ENCODE data around the gene AOPEP. TPM values are rescaled to one million over a fixed set of nuclear protein-coding genes. Genes with fewer than 3 reads are reported as not detected.

Gene AOPEP
- total RNA-seq, 2 donors from 2014 or later: 81.5 to 224 TPM

DNA sequence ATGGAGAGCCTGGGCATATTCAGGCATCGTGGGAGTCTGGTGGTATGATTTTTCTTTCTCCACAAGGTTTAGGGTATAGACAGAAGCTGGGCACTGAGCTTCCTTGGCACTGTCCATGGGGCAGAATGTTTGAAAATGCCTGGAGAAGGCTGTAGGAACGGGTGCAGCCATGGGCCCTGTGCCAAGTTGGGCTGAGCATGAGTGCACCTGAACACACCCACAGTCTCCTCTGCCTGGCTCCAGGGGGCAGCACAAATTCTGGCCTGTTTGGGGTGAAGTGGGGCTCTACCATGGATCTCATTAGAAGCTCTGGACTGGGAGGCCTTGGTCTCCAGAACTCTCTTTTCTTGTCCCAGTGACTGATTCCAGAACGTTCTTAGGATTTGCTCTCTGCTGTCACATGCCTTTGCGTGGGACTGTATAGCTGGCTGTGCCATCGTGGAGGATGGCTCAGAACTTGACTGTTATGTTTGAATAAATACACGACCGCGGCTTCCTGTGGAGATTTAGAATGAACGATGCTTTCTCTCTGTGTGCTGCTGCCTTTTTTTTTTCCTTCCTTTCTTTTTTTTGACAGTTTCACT is 361.3 kb downstream of the AOPEP start:
- peaks cover 70% of the 10 kb centered on the region for H3K4me1 ChIP-seq
- ATAC-seq: peak; percentile 20
- H3K36me3 ChIP-seq (replicated peaks in 1 of 2; ENCODE audit: insufficient read depth in 1 of 2, low read depth in 2 of 2): peaks cover 0 to 13% of the 10 kb centered on the region in 2 donors
- peak; percentile 62 to 83 (median 76) for DNase-seq
- TF ChIP-seq POLR2A (IDR thresholded peaks at IDR 0.05) (no peak), CTCF (IDR thresholded peaks at IDR 0.05) (peak in 4 of 7 experiments; percentile 12 to 29 (median 26))
- H3K27ac ChIP-seq: peak overlapping the region in 2 of 4 donors; percentile 26 to 34
- no peaks in the 10 kb centered on the region for H3K27me3 ChIP-seq
- no peaks in the 10 kb centered on the region for H3K9me3 ChIP-seq
- WGBS, 2 donors: 62 to 66% methylated on average over 8 to 9 of the region's 9 CpGs
- no peak overlapping the region for H3K4me3 ChIP-seq
- intact Hi-C loops (cut with DNase I): no loop called here

DNA sequence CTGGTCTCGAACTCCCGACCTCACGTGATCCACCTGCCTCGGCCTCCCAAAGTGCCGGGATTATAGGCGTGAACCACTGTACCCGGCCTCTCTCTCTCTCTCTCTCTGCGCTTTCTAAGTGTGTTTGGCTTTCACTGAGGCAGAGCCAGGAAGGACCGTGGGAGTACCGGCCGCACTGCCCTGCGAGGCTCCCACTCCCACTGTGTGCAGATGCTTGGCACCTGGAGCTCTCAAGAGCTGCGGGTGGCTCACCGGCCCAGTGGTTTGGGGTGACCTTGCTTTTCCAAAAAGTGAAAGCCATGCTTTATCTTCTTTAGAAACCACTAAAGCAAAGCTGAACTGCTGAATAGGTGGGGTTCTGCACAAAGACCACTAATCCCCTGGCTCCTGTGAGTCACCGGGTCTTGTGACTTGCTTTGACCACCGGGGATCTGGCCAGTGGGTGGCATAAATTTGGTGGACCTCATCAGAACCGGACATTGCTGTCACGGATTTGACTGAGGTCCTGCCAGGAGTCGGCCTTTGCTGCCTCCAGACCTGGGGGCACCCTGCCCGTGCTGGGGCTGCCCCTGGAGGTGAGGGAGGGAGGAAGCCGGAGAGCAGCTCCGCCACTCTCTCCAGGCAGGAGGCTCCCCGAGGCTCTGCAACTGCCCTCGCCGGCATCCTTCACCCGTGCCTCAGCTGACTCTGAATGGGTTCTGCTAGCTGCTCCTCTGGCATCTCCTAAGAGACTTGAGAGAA is 362.1 kb downstream of the AOPEP start:
- intact Hi-C loops (cut with DNase I): no loop called here
- H3K9me3 ChIP-seq: no peaks in the 10 kb centered on the region
- no peak overlapping the region for H3K4me3 ChIP-seq
- peak in 3 of 4 donors; percentile 5 to 15 (median 11) for DNase-seq
- H3K27ac ChIP-seq: peak overlapping the region in 3 of 4 donors; percentile 2 to 72 (median 7)
- TF ChIP-seq CTCF (IDR thresholded peaks at IDR 0.05) (no peak), POLR2A (IDR thresholded peaks at IDR 0.05) (no peak)
- no peaks in the 10 kb centered on the region for H3K27me3 ChIP-seq
- peaks cover 70% of the 10 kb centered on the region for H3K4me1 ChIP-seq
- ATAC-seq: no peak
- peaks cover 0 to 7% of the 10 kb centered on the region in 2 donors for H3K36me3 ChIP-seq (replicated peaks in 1 of 2; ENCODE audit: insufficient read depth in 1 of 2, low read depth in 2 of 2)
- WGBS, 2 donors: 76 to 81% methylated on average over 15 to 25 of the region's 26 CpGs

DNA sequence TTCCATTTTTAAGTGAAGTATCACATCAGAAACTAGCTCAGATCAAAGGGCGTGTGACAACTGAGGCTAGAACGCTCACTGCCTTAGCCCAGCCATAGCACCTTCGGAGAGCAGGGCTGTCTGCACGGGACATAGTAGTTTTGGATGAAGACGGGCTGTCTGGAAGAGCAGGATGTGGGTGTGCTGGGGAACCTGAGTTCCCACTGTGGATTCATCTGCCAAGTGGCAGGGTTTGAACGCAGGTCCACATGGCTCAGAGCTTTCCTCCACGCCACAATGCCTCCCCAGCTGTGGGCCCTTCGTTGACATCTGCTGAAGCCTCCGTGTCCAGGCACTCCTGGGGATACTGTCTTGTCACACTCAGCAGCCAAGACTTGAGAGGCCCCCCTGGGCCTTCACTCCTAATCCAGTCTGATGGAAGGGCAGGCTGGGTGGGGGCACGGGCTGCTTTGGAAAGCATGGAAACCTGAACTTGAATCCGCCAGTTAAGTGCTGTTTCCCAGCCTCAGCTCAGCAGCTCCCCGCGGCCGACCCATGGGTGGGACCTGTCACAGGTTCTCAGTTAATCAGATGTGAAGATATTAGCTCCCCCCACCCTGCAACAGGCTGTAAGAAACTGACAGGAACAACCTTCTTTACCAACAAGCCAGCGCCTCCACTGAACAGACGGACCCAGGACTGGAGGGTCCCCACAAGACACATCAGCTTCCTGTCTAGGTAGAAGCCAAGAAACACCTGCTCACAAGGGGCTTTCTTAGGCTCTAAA is 362.9 kb downstream of the AOPEP start:
- 80 to 81% methylated on average over 16 of the region's 16 CpGs for WGBS, 2 donors
- H3K36me3 ChIP-seq (replicated peaks in 1 of 2; ENCODE audit: insufficient read depth in 1 of 2, low read depth in 2 of 2): peaks cover 0 to 6% of the 10 kb centered on the region in 2 donors
- H3K27me3 ChIP-seq: no peaks in the 10 kb centered on the region
- H3K4me3 ChIP-seq: no peak overlapping the region
- no peak for TF ChIP-seq POLR2A (IDR thresholded peaks at IDR 0.05)
- TF ChIP-seq CTCF (IDR thresholded peaks at IDR 0.05): no peak
- peak in 2 of 4 donors; percentile 15 for DNase-seq
- peaks cover 77% of the 10 kb centered on the region for H3K4me1 ChIP-seq
- no peak for ATAC-seq
- H3K27ac ChIP-seq: peak overlapping the region; percentile 57 to 72 (median 68)
- H3K9me3 ChIP-seq: no peaks in the 10 kb centered on the region
- intact Hi-C loops (cut with DNase I): no loop called here

- Histone ChIP-seq H3K4me1 (peaks cover 71% of the 10 kb centered on the region), H3K27ac (peak overlapping the region; percentile 57 to 72 (median 68)), H3K4me3 (no peak overlapping the region), H3K9me3 (no peaks in the 10 kb centered on the region), H3K36me3 (replicated peaks in 1 of 2; ENCODE audit: insufficient read depth in 1 of 2, low read depth in 2 of 2) (peaks cover 0 to 6% of the 10 kb centered on the region in 2 donors), H3K27me3 (no peaks in the 10 kb centered on the region)
- intact Hi-C loops (cut with DNase I): no loop called here
- no peak for TF ChIP-seq POLR2A (IDR thresholded peaks at IDR 0.05)
- TF ChIP-seq CTCF (IDR thresholded peaks at IDR 0.05): no peak
- WGBS, 2 donors: 41 to 42% methylated on average over 9 to 22 of the region's 22 CpGs
- DNase-seq: peak in 3 of 4 donors; percentile 39 to 63 (median 57)
- ATAC-seq: peak; percentile 17
Observed at GRCh38 chr9:95090023-95090791, 363.7 kb downstream of the AOPEP start.
